ENCODE data around the gene NOD2. TPM values are rescaled to one million over a fixed set of nuclear protein-coding genes. Genes with fewer than 3 reads are reported as not detected.

NOD2 gene
- total and polyA plus RNA-seq, 4 donors, result 2.1 to 14.1 (median 5.9) TPM

DNA sequence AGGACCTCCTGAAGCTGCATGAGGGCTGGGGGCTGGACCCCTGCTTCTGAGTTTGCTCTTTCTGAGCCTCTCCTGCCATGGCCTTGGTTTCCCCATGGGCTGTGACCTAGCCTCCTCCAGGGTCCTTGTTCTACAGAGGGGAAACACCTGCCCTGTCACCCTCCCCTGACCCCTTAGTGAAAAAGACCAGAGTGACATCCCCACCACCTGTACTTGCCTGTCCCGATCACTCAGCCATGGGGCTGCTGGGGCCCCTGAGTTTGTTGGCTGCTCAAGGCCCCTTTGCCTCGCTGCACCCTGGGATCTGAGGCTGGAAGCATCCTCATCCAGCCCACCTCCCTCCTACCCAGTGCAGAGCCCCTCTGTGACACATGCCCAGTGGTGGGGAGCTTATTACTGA is 800 bp downstream of the NOD2 start:
- Histone ChIP-seq H3K36me3 (ENCODE audit: control insufficient read depth in 4 of 4, insufficient read depth in 4 of 4, low read length in 4 of 4) (no peaks in the 10 kb centered on the region), H3K4me1 (ENCODE audit: control insufficient read depth in 5 of 5, insufficient read depth in 5 of 5, low read length in 5 of 5) (peaks cover 0 to 26% (median 0%) of the 10 kb centered on the region in 5 donors), H3K9me3 (ENCODE audit: control insufficient read depth in 4 of 4, insufficient read depth in 3 of 4, low read length in 3 of 4) (no peaks in the 10 kb centered on the region), H3K27ac (ENCODE audit: low read depth in 1 of 2, low read length in 1 of 2) (no peak overlapping the region), H3K9ac (ENCODE audit: insufficient read depth in 1 of 2, low read length in 2 of 2) (no peak overlapping the region), H3K4me3 (no peak overlapping the region), H3K27me3 (ENCODE audit: control insufficient read depth in 3 of 3, insufficient read depth in 3 of 3, low read length in 2 of 3) (no peaks in the 10 kb centered on the region)
- TF ChIP-seq, protein P1, sequence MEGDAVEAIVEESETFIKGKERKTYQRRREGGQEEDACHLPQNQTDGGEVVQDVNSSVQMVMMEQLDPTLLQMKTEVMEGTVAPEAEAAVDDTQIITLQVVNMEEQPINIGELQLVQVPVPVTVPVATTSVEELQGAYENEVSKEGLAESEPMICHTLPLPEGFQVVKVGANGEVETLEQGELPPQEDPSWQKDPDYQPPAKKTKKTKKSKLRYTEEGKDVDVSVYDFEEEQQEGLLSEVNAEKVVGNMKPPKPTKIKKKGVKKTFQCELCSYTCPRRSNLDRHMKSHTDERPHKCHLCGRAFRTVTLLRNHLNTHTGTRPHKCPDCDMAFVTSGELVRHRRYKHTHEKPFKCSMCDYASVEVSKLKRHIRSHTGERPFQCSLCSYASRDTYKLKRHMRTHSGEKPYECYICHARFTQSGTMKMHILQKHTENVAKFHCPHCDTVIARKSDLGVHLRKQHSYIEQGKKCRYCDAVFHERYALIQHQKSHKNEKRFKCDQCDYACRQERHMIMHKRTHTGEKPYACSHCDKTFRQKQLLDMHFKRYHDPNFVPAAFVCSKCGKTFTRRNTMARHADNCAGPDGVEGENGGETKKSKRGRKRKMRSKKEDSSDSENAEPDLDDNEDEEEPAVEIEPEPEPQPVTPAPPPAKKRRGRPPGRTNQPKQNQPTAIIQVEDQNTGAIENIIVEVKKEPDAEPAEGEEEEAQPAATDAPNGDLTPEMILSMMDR (IDR thresholded peaks at IDR 0.05; ENCODE audit: control extremely low read depth, extremely low read depth), result no peak
- DNase-seq, result no peak
- no peak for ATAC-seq (ENCODE audit: insufficient read depth, low FRiP score)
- WGBS, 2 donors, result 92 to 95% methylated on average over 2 of the region's 2 CpGs

DNA sequence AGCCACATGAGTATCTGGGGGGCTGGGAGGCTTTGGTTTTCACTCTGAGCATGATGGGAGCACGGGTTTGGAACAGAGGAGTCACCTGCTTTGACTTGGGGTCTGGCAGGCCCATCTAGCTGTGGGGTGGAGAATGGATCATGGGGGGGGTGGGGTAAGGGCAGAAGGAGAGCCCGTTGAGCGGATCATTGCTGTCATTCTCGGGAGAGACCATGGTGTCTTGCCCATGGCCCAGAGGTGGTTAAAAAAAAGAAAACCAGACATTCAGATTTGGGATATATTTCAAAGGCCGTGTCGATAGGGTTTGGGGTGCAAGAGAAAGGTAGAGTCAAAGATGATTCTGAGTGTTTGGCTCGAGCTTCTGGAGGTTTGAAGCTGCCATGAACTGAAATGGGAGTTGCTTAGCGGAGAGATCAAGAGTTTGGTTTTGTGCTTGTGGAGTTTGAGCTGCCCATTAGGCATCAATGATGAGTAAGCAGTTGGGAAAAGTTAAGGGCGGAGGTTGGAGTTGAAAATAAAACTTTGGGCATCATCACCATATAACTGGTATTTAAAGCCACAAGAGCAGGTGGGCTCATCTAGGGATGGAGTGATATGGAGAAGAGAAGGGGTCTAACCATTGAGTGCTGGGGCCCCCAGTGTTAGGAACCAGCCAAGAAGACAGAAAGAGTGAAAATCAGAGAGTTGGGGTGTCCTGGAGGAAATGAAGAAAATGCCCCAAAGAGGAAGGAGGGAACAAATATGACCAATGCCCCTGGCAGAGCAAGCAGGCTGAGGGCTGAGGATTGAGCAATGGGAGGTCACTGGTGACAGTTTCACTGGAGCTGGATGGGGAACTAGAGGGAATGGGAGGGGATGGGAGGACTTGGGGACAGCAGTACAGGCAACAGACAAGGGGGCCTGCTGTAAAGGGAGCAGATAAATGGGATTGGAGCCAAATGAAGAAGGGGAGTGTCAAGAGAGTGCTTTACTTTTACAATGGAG is 1.9 kb downstream of the NOD2 start:
- WGBS, 2 donors, result 89 to 90% methylated on average over 9 of the region's 9 CpGs
- no peak for ATAC-seq (ENCODE audit: insufficient read depth, low FRiP score)
- peak in 1 of 3 donors; percentile 32 for DNase-seq

GRCh38 chr16:50696126-50696525 is 2.7 kb downstream of the NOD2 start:
- Histone ChIP-seq H3K4me3 (no peak overlapping the region), H3K27me3 (ENCODE audit: control insufficient read depth in 3 of 3, insufficient read depth in 3 of 3, low read length in 2 of 3) (no peaks in the 10 kb centered on the region), H3K9ac (ENCODE audit: insufficient read depth in 1 of 2, low read length in 2 of 2) (no peak overlapping the region), H3K9me3 (ENCODE audit: control insufficient read depth in 4 of 4, insufficient read depth in 3 of 4, low read length in 3 of 4) (no peaks in the 10 kb centered on the region), H3K4me1 (ENCODE audit: control insufficient read depth in 5 of 5, insufficient read depth in 5 of 5, low read length in 5 of 5) (peaks cover 0 to 26% (median 0%) of the 10 kb centered on the region in 5 donors), H3K27ac (ENCODE audit: low read depth in 1 of 2, low read length in 1 of 2) (peak overlapping the region; percentile 7 to 17), H3K36me3 (ENCODE audit: control insufficient read depth in 4 of 4, insufficient read depth in 4 of 4, low read length in 4 of 4) (no peaks in the 10 kb centered on the region)
- 25 to 50% methylated on average over 5 of the region's 5 CpGs for WGBS, 2 donors
- no peak for DNase-seq
- ATAC-seq (ENCODE audit: insufficient read depth, low FRiP score), result no peak
- TF ChIP-seq, protein P1 (IDR thresholded peaks at IDR 0.05; ENCODE audit: control extremely low read depth, extremely low read depth), result no peak

More for the DNA sequence above, 1.9 kb downstream of the NOD2 start:
- H3K4me3 ChIP-seq, result no peak overlapping the region
- TF ChIP-seq, protein P1 (IDR thresholded peaks at IDR 0.05; ENCODE audit: control extremely low read depth, extremely low read depth), result no peak
- no peak overlapping the region for H3K9ac ChIP-seq (ENCODE audit: insufficient read depth in 1 of 2, low read length in 2 of 2)
- peak overlapping the region in 1 of 2 donors; percentile 17 for H3K27ac ChIP-seq (ENCODE audit: low read depth in 1 of 2, low read length in 1 of 2)
- H3K9me3 ChIP-seq (ENCODE audit: control insufficient read depth in 4 of 4, insufficient read depth in 3 of 4, low read length in 3 of 4), result no peaks in the 10 kb centered on the region
- H3K27me3 ChIP-seq (ENCODE audit: control insufficient read depth in 3 of 3, insufficient read depth in 3 of 3, low read length in 2 of 3), result no peaks in the 10 kb centered on the region
- peaks cover 0 to 26% (median 0%) of the 10 kb centered on the region in 5 donors for H3K4me1 ChIP-seq (ENCODE audit: control insufficient read depth in 5 of 5, insufficient read depth in 5 of 5, low read length in 5 of 5)
- no peaks in the 10 kb centered on the region for H3K36me3 ChIP-seq (ENCODE audit: control insufficient read depth in 4 of 4, insufficient read depth in 4 of 4, low read length in 4 of 4)
